ENCODE measurements around the gene POMT1.
"Not testable (repeated sequence)": the region's sequence is repeated elsewhere in the genome, so short reads cannot be mapped to it uniquely, and the experiment has no call there.

POMT1 gene

GRCh38 chr9:131513177-131513576 is 10.5 kb downstream of the POMT1 start:
- Mint-ChIP-seq H3K4me1 (no peaks in the 10 kb centered on the region), H3K9me3 (no peaks in the 10 kb centered on the region), H3K27ac (ENCODE audit: low read depth) (no peak overlapping the region), H3K4me3 (no peak overlapping the region), H3K27me3 (no peaks in the 10 kb centered on the region), H3K36me3 (ENCODE audit: insufficient read depth) (peaks cover 42% of the 10 kb centered on the region)
- ATAC-seq (replicated peaks; ENCODE audit: extremely low read depth, poor library complexity, severe bottlenecking) (no peak), DNase-seq (ENCODE audit: low spot score in 2 of 2) (no peak)

GRCh38 chr9:131515559-131516031 is 12.9 kb downstream of the POMT1 start:
- H3K36me3 Mint-ChIP-seq (ENCODE audit: insufficient read depth) = peaks cover 46% of the 10 kb centered on the region
- H3K4me3 Mint-ChIP-seq; DNase-seq (ENCODE audit: low spot score in 2 of 2); H3K9me3 Mint-ChIP-seq; H3K27ac Mint-ChIP-seq (ENCODE audit: low read depth); H3K27me3 Mint-ChIP-seq; H3K4me1 Mint-ChIP-seq; ATAC-seq (replicated peaks; ENCODE audit: extremely low read depth, poor library complexity, severe bottlenecking): not testable (repeated sequence)

GRCh38 chr9:131516100-131516499 is 13.4 kb downstream of the POMT1 start:
- H3K27ac Mint-ChIP-seq (ENCODE audit: low read depth) = no peak overlapping the region
- no peaks in the 10 kb centered on the region for H3K4me1 Mint-ChIP-seq
- no peaks in the 10 kb centered on the region for H3K27me3 Mint-ChIP-seq
- ATAC-seq (replicated peaks; ENCODE audit: extremely low read depth, poor library complexity, severe bottlenecking) (no peak), DNase-seq (ENCODE audit: low spot score in 2 of 2) (no peak)
- no peak overlapping the region for H3K4me3 Mint-ChIP-seq
- no peaks in the 10 kb centered on the region for H3K9me3 Mint-ChIP-seq
- H3K36me3 Mint-ChIP-seq (ENCODE audit: insufficient read depth) = peaks cover 42% of the 10 kb centered on the region

GRCh38 chr9:131516930-131517329 is 14.2 kb downstream of the POMT1 start:
- H3K4me1 Mint-ChIP-seq = no peaks in the 10 kb centered on the region
- ATAC-seq (replicated peaks; ENCODE audit: extremely low read depth, poor library complexity, severe bottlenecking) = no peak

GRCh38 chr9:131517761-131518190 is 15.1 kb downstream of the POMT1 start:
- H3K27ac Mint-ChIP-seq (ENCODE audit: low read depth) = no peak overlapping the region
- H3K4me1 Mint-ChIP-seq = no peaks in the 10 kb centered on the region

More at GRCh38 chr9:131516930-131517329, 14.2 kb downstream of the POMT1 start:
- Mint-ChIP-seq H3K4me3 (no peak overlapping the region), H3K27ac (ENCODE audit: low read depth) (no peak overlapping the region), H3K36me3 (ENCODE audit: insufficient read depth) (peaks cover 44% of the 10 kb centered on the region), H3K27me3 (no peaks in the 10 kb centered on the region), H3K9me3 (no peaks in the 10 kb centered on the region)
- no peak for DNase-seq (ENCODE audit: low spot score in 2 of 2)

GRCh38 chr9:131518553-131518952 is 15.8 kb downstream of the POMT1 start:
- no peaks in the 10 kb centered on the region for H3K9me3 Mint-ChIP-seq
- no peak overlapping the region for H3K27ac Mint-ChIP-seq (ENCODE audit: low read depth)
- H3K4me3 Mint-ChIP-seq = no peak overlapping the region
- no peaks in the 10 kb centered on the region for H3K4me1 Mint-ChIP-seq
- H3K27me3 Mint-ChIP-seq = no peaks in the 10 kb centered on the region
- no peak for DNase-seq (ENCODE audit: low spot score in 2 of 2)
- H3K36me3 Mint-ChIP-seq (ENCODE audit: insufficient read depth) = peaks cover 40% of the 10 kb centered on the region
- ATAC-seq (replicated peaks; ENCODE audit: extremely low read depth, poor library complexity, severe bottlenecking) = no peak

More at GRCh38 chr9:131517761-131518190, 15.1 kb downstream of the POMT1 start:
- ATAC-seq (replicated peaks; ENCODE audit: extremely low read depth, poor library complexity, severe bottlenecking) = no peak
- Mint-ChIP-seq H3K9me3 (no peaks in the 10 kb centered on the region), H3K27me3 (no peaks in the 10 kb centered on the region), H3K36me3 (ENCODE audit: insufficient read depth) (peaks cover 40% of the 10 kb centered on the region), H3K4me3 (no peak overlapping the region)
- no peak for DNase-seq (ENCODE audit: low spot score in 2 of 2)

- ATAC-seq (replicated peaks; ENCODE audit: extremely low read depth, poor library complexity, severe bottlenecking) (no peak), DNase-seq (ENCODE audit: low spot score in 2 of 2) (no peak)
- Mint-ChIP-seq H3K4me3 (no peak overlapping the region), H3K36me3 (ENCODE audit: insufficient read depth) (peaks cover 39% of the 10 kb centered on the region), H3K27ac (ENCODE audit: low read depth) (no peak overlapping the region), H3K27me3 (no peaks in the 10 kb centered on the region), H3K9me3 (no peaks in the 10 kb centered on the region), H3K4me1 (no peaks in the 10 kb centered on the region)
Measured at GRCh38 chr9:131520503-131520902, 17.8 kb downstream of the POMT1 start.

- no peak for DNase-seq (ENCODE audit: low spot score in 2 of 2)
- no peaks in the 10 kb centered on the region for H3K4me1 Mint-ChIP-seq
- H3K36me3 Mint-ChIP-seq (ENCODE audit: insufficient read depth) = peaks cover 39% of the 10 kb centered on the region
- ATAC-seq (replicated peaks; ENCODE audit: extremely low read depth, poor library complexity, severe bottlenecking) = no peak
- no peak overlapping the region for H3K4me3 Mint-ChIP-seq
- H3K27me3 Mint-ChIP-seq = no peaks in the 10 kb centered on the region
- H3K27ac Mint-ChIP-seq (ENCODE audit: low read depth) = no peak overlapping the region
- no peaks in the 10 kb centered on the region for H3K9me3 Mint-ChIP-seq
Measured at GRCh38 chr9:131521203-131521602, 18.5 kb downstream of the POMT1 start.

- DNase-seq (ENCODE audit: low spot score in 2 of 2) (no peak), ATAC-seq (replicated peaks; ENCODE audit: extremely low read depth, poor library complexity, severe bottlenecking) (no peak)
- no peaks in the 10 kb centered on the region for H3K4me1 Mint-ChIP-seq
- H3K27me3 Mint-ChIP-seq = no peaks in the 10 kb centered on the region
- H3K27ac Mint-ChIP-seq (ENCODE audit: low read depth) = no peak overlapping the region
- H3K4me3 Mint-ChIP-seq = no peak overlapping the region
- no peaks in the 10 kb centered on the region for H3K9me3 Mint-ChIP-seq
- peaks cover 39% of the 10 kb centered on the region for H3K36me3 Mint-ChIP-seq (ENCODE audit: insufficient read depth)
Measured at GRCh38 chr9:131521822-131522221, 19.1 kb downstream of the POMT1 start.

GRCh38 chr9:131522257-131523085 is 19.8 kb downstream of the POMT1 start:
- DNase-seq (ENCODE audit: low spot score in 2 of 2) (no peak), ATAC-seq (replicated peaks; ENCODE audit: extremely low read depth, poor library complexity, severe bottlenecking) (no peak)
- no peaks in the 10 kb centered on the region for H3K4me1 Mint-ChIP-seq
- H3K9me3 Mint-ChIP-seq = no peaks in the 10 kb centered on the region
- H3K27me3 Mint-ChIP-seq = no peaks in the 10 kb centered on the region
- no peak overlapping the region for H3K4me3 Mint-ChIP-seq
- peak overlapping the region; percentile 49 for H3K27ac Mint-ChIP-seq (ENCODE audit: low read depth)
- peaks cover 40% of the 10 kb centered on the region for H3K36me3 Mint-ChIP-seq (ENCODE audit: insufficient read depth)

- DNase-seq (ENCODE audit: low spot score in 2 of 2) = no peak
- H3K36me3 Mint-ChIP-seq (ENCODE audit: insufficient read depth) = peaks cover 38% of the 10 kb centered on the region
- H3K27ac Mint-ChIP-seq (ENCODE audit: low read depth) = no peak overlapping the region
Measured at GRCh38 chr9:131523086-131523388, 20.3 kb downstream of the POMT1 start.

GRCh38 chr9:131523451-131524435 is 21.0 kb downstream of the POMT1 start:
- H3K4me1 Mint-ChIP-seq = no peaks in the 10 kb centered on the region
- H3K27me3 Mint-ChIP-seq = no peaks in the 10 kb centered on the region
- H3K36me3 Mint-ChIP-seq (ENCODE audit: insufficient read depth) = peaks cover 36% of the 10 kb centered on the region
- no peaks in the 10 kb centered on the region for H3K9me3 Mint-ChIP-seq
- ATAC-seq (replicated peaks; ENCODE audit: extremely low read depth, poor library complexity, severe bottlenecking) (no peak), DNase-seq (ENCODE audit: low spot score in 2 of 2) (no peak)
- no peak overlapping the region for H3K4me3 Mint-ChIP-seq
- no peak overlapping the region for H3K27ac Mint-ChIP-seq (ENCODE audit: low read depth)

More at GRCh38 chr9:131523086-131523388, 20.3 kb downstream of the POMT1 start:
- no peak overlapping the region for H3K4me3 Mint-ChIP-seq
- no peaks in the 10 kb centered on the region for H3K4me1 Mint-ChIP-seq
- ATAC-seq (replicated peaks; ENCODE audit: extremely low read depth, poor library complexity, severe bottlenecking) = no peak
- no peaks in the 10 kb centered on the region for H3K27me3 Mint-ChIP-seq
- no peaks in the 10 kb centered on the region for H3K9me3 Mint-ChIP-seq
